Thyroid gland (tissue), 4 donors: Measurements from ENCODE around the gene VEPH1. TPM values are rescaled to one million over a fixed set of nuclear protein-coding genes. Genes with fewer than 3 reads are reported as not detected.

Experiments used
- DNase-seq, 2 donors: peaks; one replicate each; pipeline ENCODE4 v3.0.0-alpha.2; 2019
- H3K27ac ChIP-seq, 3 donors: fragments of 200-600 bp; sonication (generic); 1 replicate in 2 of 3; 2 replicates in 1 of 3; pipeline ENCODE4 v1.5.1; 2016 to 2019; ENCODE audit warnings: mild to moderate bottlenecking in 1 of 3, moderate library complexity in 1 of 3
- H3K27me3 ChIP-seq: fragments of 200-600 bp; sonication (generic); one replicate; pipeline ENCODE4 v1.5.1; 2019
- H3K36me3 ChIP-seq, 2 donors: fragments of 200-600 bp; sonication (generic); one replicate each; pipeline ENCODE4 v1.5.1; 2016 to 2019
- H3K4me1 ChIP-seq, 2 donors: fragments of 200-600 bp; sonication (generic); one replicate each; pipeline ENCODE4 v1.5.1; 2017 to 2019
- H3K4me3 ChIP-seq, 3 donors: fragments of 200-600 bp; sonication (generic); replicated peaks in 1 of 3; 1 replicate in 2 of 3; 2 replicates in 1 of 3; pipeline ENCODE4 v1.5.1; 2016; ENCODE audit warnings: mild to moderate bottlenecking in 1 of 3
- H3K9me3 ChIP-seq: fragments of 200-600 bp; sonication (generic); one replicate; pipeline ENCODE4 v1.5.1; 2017
- CTCF ChIP-seq, 6 experiments: fragments of 200-600 bp in 3 of 6; fragments of 450-650 bp in 3 of 6; sonication (generic) in 3 of 6; IDR thresholded peaks; one replicate each; pipeline ENCODE4 v1.5.1; 2016 to 2019; ENCODE audit warnings: antibody characterized with exemption in 6 of 6, mild to moderate bottlenecking in 2 of 6, inconsistent platforms in 1 of 6, moderate library complexity in 1 of 6
- POLR2A ChIP-seq, 2 donors: fragments of 450-650 bp; IDR thresholded peaks; one replicate each; pipeline ENCODE4 v1.6.1; 2017; ENCODE audit warnings: antibody characterized with exemption in 2 of 2, mild to moderate bottlenecking in 2 of 2, moderate library complexity in 1 of 2
- WGBS, 2 donors: methylation state at CpG; one replicate each; pipeline ENCODE4 v1.1.5; 2017; 5-methylcytosine and 5-hydroxymethylcytosine counted together
- intact Hi-C: fragments of 100-400 bp; cut with DNase I; formaldehyde crosslinking; loops from one replicate; pipeline ENCODE4 v1.15.1; 2023
- total RNA-seq, 4 donors: library from RNA; depleted of rRNA; stranded (reverse); fragments of >200 nt; gene quantifications; one replicate each; pipeline ENCODE4 v1.2.3, GENCODE V29; 2016

Gene VEPH1
- total RNA-seq = 10 to 100 TPM in 1 of 4 donors, 1 to 10 TPM in 3; 1.7 to 12.0 (median 5.0) TPM

GRCh38 chr3:157502916-157503595 lies at the start of gene VEPH1:
TSS of gene VEPH1 (minus strand) at chr3:157503416. CDS start at chr3:157495349, 8,067 bp downstream.
- no peak for TF ChIP-seq POLR2A (IDR thresholded peaks at IDR 0.05)
- TF ChIP-seq CTCF (IDR thresholded peaks at IDR 0.05) = no peak
- 78% methylated on average over 7 of the region's 7 CpGs for WGBS, 2 donors
- Histone ChIP-seq H3K36me3 (no peaks in the 10 kb centered on the region), H3K27ac (no peak within 1 kb of the TSS), H3K9me3 (no peaks in the 10 kb centered on the region), H3K4me1 (peaks cover 9 to 22% of the 10 kb centered on the region in 2 donors), H3K27me3 (no peaks in the 10 kb centered on the region), H3K4me3 (no peak within 1 kb of the TSS)
- intact Hi-C loops = no loop called here
- no peak for DNase-seq

- 71 to 75% methylated on average over 1 of the region's 1 CpG for WGBS, 2 donors
- intact Hi-C loops = no loop called here
Observed at GRCh38 chr3:157551961-157552360, 48.7 kb upstream of the VEPH1 start.

DNA sequence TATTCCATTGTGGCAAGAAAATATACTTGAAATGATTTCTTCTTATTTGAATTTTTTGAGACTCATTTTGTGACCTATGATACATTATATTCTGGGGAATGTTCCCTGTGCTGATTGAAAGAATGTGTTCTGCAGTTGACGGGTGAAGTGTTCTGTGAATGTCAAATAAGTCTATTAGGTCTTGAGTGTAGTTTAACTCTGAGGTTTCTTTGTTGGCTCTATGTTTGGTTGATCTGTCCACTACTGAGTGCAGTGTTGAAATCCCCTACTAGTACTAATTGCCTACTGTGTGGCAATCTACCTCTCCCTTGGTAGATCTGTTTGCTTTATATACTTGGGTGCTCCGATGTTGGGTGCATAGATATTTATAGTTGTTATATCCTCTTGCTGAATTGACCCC lies 46.3 kb upstream of the VEPH1 start:
- Histone ChIP-seq H3K27me3 (no peaks in the 10 kb centered on the region), H3K9me3 (no peaks in the 10 kb centered on the region), H3K36me3 (no peaks in the 10 kb centered on the region), H3K4me3 (no peak overlapping the region), H3K27ac (no peak overlapping the region), H3K4me1 (peaks cover 6 to 11% of the 10 kb centered on the region in 2 donors)
- TF ChIP-seq CTCF (IDR thresholded peaks at IDR 0.05) (no peak), POLR2A (IDR thresholded peaks at IDR 0.05) (no peak)
- 93 to 96% methylated on average over 2 of the region's 2 CpGs for WGBS, 2 donors
- DNase-seq = no peak
- intact Hi-C loops = no loop called here

More at GRCh38 chr3:157551961-157552360, 48.7 kb upstream of the VEPH1 start:
- Histone ChIP-seq H3K9me3 (no peaks in the 10 kb centered on the region), H3K4me3 (no peak overlapping the region), H3K4me1 (no peaks in the 10 kb centered on the region), H3K27me3 (no peaks in the 10 kb centered on the region), H3K36me3 (no peaks in the 10 kb centered on the region), H3K27ac (no peak overlapping the region)
- TF ChIP-seq CTCF (IDR thresholded peaks at IDR 0.05) = no peak
- no peak for DNase-seq

- TF ChIP-seq CTCF (IDR thresholded peaks at IDR 0.05) (no peak), POLR2A (IDR thresholded peaks at IDR 0.05) (no peak)
- H3K27me3 ChIP-seq = no peaks in the 10 kb centered on the region
- peaks cover 16 to 20% of the 10 kb centered on the region in 2 donors for H3K4me1 ChIP-seq
- WGBS, 2 donors = 37 to 40% methylated on average over 4 of the region's 4 CpGs
- H3K9me3 ChIP-seq = no peaks in the 10 kb centered on the region
- DNase-seq = peak; percentile 63 to 65
- intact Hi-C loops = no loop called here
- no peaks in the 10 kb centered on the region for H3K36me3 ChIP-seq
- H3K27ac ChIP-seq = peak overlapping the region; percentile 49 to 77 (median 74)
- H3K4me3 ChIP-seq = no peak overlapping the region
Observed at GRCh38 chr3:157544501-157545130, 41.4 kb upstream of the VEPH1 start.

DNA sequence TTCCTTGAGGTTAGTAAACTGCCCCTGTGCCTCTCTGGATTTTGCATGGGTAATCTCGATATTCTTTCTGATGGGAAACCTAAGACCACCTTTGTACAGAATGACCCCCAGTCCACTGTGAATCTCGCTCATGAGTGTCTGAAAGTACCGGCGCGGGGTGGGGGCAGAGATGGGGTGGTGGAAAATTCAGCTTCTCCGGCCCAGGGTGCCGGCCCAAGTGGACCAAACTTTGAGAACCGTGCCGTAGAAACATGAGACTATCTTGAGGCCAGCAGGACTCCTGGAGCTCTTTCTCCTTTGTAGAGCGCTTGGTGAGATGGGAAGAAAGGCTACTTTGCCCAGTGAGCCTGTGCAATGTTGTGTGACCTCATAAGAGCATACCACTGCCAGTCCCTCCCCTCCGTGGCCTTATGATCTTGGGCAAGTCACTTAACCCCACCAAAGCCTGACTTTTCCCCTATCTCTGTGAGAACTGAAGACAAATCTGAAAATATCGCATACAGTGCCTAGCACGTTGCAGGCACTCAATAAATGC lies 40.4 kb upstream of the VEPH1 start:
- peak in 1 of 2 donors; percentile 13 for TF ChIP-seq POLR2A (IDR thresholded peaks at IDR 0.05)
- no peak for TF ChIP-seq CTCF (IDR thresholded peaks at IDR 0.05)
- no peaks in the 10 kb centered on the region for H3K27me3 ChIP-seq
- H3K27ac ChIP-seq = peak overlapping the region; percentile 49 to 77 (median 74)
- H3K4me3 ChIP-seq = peak overlapping the region in 2 of 3 donors; percentile 27 to 38
- WGBS, 2 donors = 52 to 59% methylated on average over 9 to 11 of the region's 13 CpGs
- peaks cover 16 to 20% of the 10 kb centered on the region in 2 donors for H3K4me1 ChIP-seq
- peak; percentile 45 to 53 for DNase-seq
- H3K36me3 ChIP-seq = no peaks in the 10 kb centered on the region
- no peaks in the 10 kb centered on the region for H3K9me3 ChIP-seq
- intact Hi-C loops = no loop called here
